DND-41 (cell line): ENCODE data around the gene ATP7A.

Source experiments
- ATAC-seq: fragments of 200-7000 bp; cut with Tn5 transposase; 3 replicates; pipeline ENCODE4 v1.9.1; 2021; ENCODE audit warnings: low read depth; ENCODE audit not compliant: insufficient read depth
- DNase-seq: peaks from one replicate; pipeline ENCODE4 v3.0.0-alpha.2; 2020
- H2AFZ ChIP-seq: 2 replicates; pipeline ENCODE4 v1.6.0; 2012; ENCODE audit warnings: low read depth, low read length
- H3K27ac ChIP-seq: 2 replicates; pipeline ENCODE4 v1.5.1; 2012; ENCODE audit warnings: low read length, inconsistent platforms
- H3K27me3 ChIP-seq: fragments of 200-600 bp; sonication (generic); 2 replicates; pipeline ENCODE4 v1.6.0; 2012; ENCODE audit warnings: low read length, mild to moderate bottlenecking, inconsistent platforms; ENCODE audit not compliant: insufficient read depth, poor library complexity
- H3K36me3 ChIP-seq: 2 replicates; pipeline ENCODE4 v1.5.1; 2012; ENCODE audit warnings: low read length, inconsistent platforms; ENCODE audit not compliant: insufficient read depth
- H3K4me1 ChIP-seq: 2 replicates; pipeline ENCODE4 v1.5.1; 2012; ENCODE audit warnings: mild to moderate bottlenecking, low read length; ENCODE audit not compliant: insufficient read depth
- H3K4me2 ChIP-seq: 2 replicates; pipeline ENCODE4 v1.6.0; 2012; ENCODE audit warnings: mild to moderate bottlenecking, moderate library complexity, low read length, inconsistent platforms; ENCODE audit not compliant: insufficient read depth
- H3K4me3 ChIP-seq, 2 experiments: fragments of 200-600 bp in 1 of 2; shearing (Covaris generic) in 1 of 2; 2 replicates each; pipeline ENCODE4 v1.5.1; 2012 to 2016; ENCODE audit warnings: inconsistent platforms in 2 of 2, low read length in 2 of 2, mild to moderate bottlenecking in 2 of 2, low read depth in 1 of 2, moderate library complexity in 1 of 2
- H3K79me2 ChIP-seq: 2 replicates; pipeline ENCODE4 v1.6.0; 2012; ENCODE audit warnings: low read length, inconsistent platforms; ENCODE audit not compliant: insufficient read depth
- H3K9ac ChIP-seq: 2 replicates; pipeline ENCODE4 v1.6.0; 2012; ENCODE audit warnings: low read depth, mild to moderate bottlenecking, inconsistent platforms, low read length, moderate library complexity
- H3K9me3 ChIP-seq: 2 replicates; pipeline ENCODE4 v1.5.1; 2012; ENCODE audit warnings: low read length, moderate library complexity, mild to moderate bottlenecking, inconsistent platforms; ENCODE audit not compliant: insufficient read depth, severe bottlenecking
- H4K20me1 ChIP-seq: 2 replicates; pipeline ENCODE4 v1.6.0; 2012; ENCODE audit warnings: low read length; ENCODE audit not compliant: insufficient read depth
- EZH2 ChIP-seq: IDR thresholded peaks from 3 replicates; pipeline ENCODE4 v1.6.1; 2012; ENCODE audit warnings: borderline replicate concordance, low read depth, mild to moderate bottlenecking, moderate library complexity, low read length, inconsistent platforms; ENCODE audit not compliant: severe bottlenecking
- TF ChIP-seq, protein P1 (sequence below): IDR thresholded peaks from 2 replicates; pipeline ENCODE4 v1.5.1; 2012; ENCODE audit warnings: borderline replicate concordance, low read length, moderate library complexity, mild to moderate bottlenecking; ENCODE audit not compliant: poor library complexity, severe bottlenecking; ENCODE audit errors: extremely low read depth

Gene ATP7A

GRCh38 chrX:77952173-77952572, 41.7 kb downstream of the ATP7A start:
- Histone ChIP-seq H3K79me2 (peaks cover 3% of the 10 kb centered on the region), H4K20me1 (no peaks in the 10 kb centered on the region), H2AFZ (no peak overlapping the region), H3K9ac (no peak overlapping the region), H3K4me2 (no peak overlapping the region), H3K4me3 (no peak overlapping the region), H3K4me1 (no peaks in the 10 kb centered on the region), H3K9me3 (no peaks in the 10 kb centered on the region), H3K27ac (no peak overlapping the region), H3K27me3 (no peaks in the 10 kb centered on the region), H3K36me3 (no peaks in the 10 kb centered on the region)
- no peak for ATAC-seq
- no peak for TF ChIP-seq EZH2
- TF ChIP-seq, protein P1, sequence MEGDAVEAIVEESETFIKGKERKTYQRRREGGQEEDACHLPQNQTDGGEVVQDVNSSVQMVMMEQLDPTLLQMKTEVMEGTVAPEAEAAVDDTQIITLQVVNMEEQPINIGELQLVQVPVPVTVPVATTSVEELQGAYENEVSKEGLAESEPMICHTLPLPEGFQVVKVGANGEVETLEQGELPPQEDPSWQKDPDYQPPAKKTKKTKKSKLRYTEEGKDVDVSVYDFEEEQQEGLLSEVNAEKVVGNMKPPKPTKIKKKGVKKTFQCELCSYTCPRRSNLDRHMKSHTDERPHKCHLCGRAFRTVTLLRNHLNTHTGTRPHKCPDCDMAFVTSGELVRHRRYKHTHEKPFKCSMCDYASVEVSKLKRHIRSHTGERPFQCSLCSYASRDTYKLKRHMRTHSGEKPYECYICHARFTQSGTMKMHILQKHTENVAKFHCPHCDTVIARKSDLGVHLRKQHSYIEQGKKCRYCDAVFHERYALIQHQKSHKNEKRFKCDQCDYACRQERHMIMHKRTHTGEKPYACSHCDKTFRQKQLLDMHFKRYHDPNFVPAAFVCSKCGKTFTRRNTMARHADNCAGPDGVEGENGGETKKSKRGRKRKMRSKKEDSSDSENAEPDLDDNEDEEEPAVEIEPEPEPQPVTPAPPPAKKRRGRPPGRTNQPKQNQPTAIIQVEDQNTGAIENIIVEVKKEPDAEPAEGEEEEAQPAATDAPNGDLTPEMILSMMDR: no peak
- no peak for DNase-seq

DNA sequence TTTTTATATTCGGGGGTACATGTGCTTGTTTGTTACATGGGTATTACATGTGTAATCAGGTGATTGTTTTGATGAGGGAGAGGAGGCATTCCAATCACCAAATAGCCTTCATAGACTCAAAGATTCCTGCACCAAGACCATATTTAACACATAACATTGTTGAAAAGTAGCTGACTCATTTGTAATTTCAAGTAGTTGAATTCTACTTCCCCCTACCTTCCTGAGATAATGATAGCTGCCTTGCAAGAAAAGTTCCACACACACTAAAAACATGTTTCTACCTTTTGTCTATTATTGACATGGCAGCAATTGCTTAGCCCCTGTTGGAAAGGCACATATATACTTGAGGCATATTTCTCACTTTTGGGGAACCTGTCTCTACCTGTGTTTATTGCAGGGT, 42.8 kb downstream of the ATP7A start:
- no peak for ATAC-seq
- no peak overlapping the region for H3K27ac ChIP-seq
- no peak overlapping the region for H3K4me3 ChIP-seq
- no peak overlapping the region for H3K9ac ChIP-seq
- peaks cover 3% of the 10 kb centered on the region for H3K79me2 ChIP-seq
- H3K4me2 ChIP-seq: no peak overlapping the region
- H2AFZ ChIP-seq: no peak overlapping the region
- DNase-seq: no peak
- H3K36me3 ChIP-seq: no peaks in the 10 kb centered on the region
- H3K27me3 ChIP-seq: no peaks in the 10 kb centered on the region
- H3K4me1 ChIP-seq: no peaks in the 10 kb centered on the region
- H4K20me1 ChIP-seq: no peaks in the 10 kb centered on the region
- TF ChIP-seq, protein P1: no peak
- TF ChIP-seq EZH2: no peak
- no peaks in the 10 kb centered on the region for H3K9me3 ChIP-seq

- no peaks in the 10 kb centered on the region for H4K20me1 ChIP-seq
- no peak overlapping the region for H3K4me3 ChIP-seq
- TF ChIP-seq, protein P1: no peak
- no peak for TF ChIP-seq EZH2
- H3K27ac ChIP-seq: no peak overlapping the region
- H3K79me2 ChIP-seq: peaks cover 3% of the 10 kb centered on the region
- no peak for DNase-seq
- no peaks in the 10 kb centered on the region for H3K4me1 ChIP-seq
- no peak for ATAC-seq
- H3K9me3 ChIP-seq: no peaks in the 10 kb centered on the region
- no peaks in the 10 kb centered on the region for H3K36me3 ChIP-seq
- no peak overlapping the region for H3K4me2 ChIP-seq
- no peak overlapping the region for H2AFZ ChIP-seq
- no peaks in the 10 kb centered on the region for H3K27me3 ChIP-seq
- H3K9ac ChIP-seq: no peak overlapping the region
Measured at GRCh38 chrX:77953708-77954107, 43.2 kb downstream of the ATP7A start.

DNA sequence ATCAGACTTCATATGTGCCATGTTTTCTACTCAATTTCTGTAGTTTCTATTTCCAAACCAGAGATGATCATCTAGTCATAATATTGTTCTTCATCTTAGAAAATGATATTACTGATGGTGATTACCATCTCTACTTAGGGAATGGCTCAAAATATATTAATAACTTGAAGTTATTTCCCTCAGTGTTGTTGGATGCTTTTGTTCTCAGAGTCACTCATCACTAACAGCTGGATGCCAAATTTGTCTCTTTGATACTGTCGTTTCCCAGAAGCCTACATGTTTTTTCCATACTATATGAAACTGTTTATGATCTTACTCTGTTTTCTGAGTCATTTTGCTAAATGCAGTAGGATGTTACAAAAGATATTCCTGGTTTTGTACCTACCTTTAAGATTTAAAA, 50.1 kb downstream of the ATP7A start:
- no peak overlapping the region for H3K27ac ChIP-seq
- TF ChIP-seq, protein P1: no peak
- TF ChIP-seq EZH2: no peak

More for the DNA sequence above, 50.1 kb downstream of the ATP7A start:
- no peak for ATAC-seq
- no peak overlapping the region for H3K4me3 ChIP-seq
- no peaks in the 10 kb centered on the region; the same call in 1 of the 2 replicates for H3K36me3 ChIP-seq
- H3K27me3 ChIP-seq: no peaks in the 10 kb centered on the region
- no peak overlapping the region for H2AFZ ChIP-seq
- H3K79me2 ChIP-seq: peaks cover 5% of the 10 kb centered on the region
- H3K4me2 ChIP-seq: no peak overlapping the region
- DNase-seq: no peak
- no peaks in the 10 kb centered on the region for H4K20me1 ChIP-seq
- no peaks in the 10 kb centered on the region for H3K4me1 ChIP-seq
- H3K9ac ChIP-seq: no peak overlapping the region
- no peaks in the 10 kb centered on the region for H3K9me3 ChIP-seq
